ENCODE results near the gene HCRTR2.
"Not testable (repeated sequence)": the region's sequence is repeated elsewhere in the genome, so short reads cannot be mapped to it uniquely, and the experiment has no call there.

The HCRTR2 gene

DNA sequence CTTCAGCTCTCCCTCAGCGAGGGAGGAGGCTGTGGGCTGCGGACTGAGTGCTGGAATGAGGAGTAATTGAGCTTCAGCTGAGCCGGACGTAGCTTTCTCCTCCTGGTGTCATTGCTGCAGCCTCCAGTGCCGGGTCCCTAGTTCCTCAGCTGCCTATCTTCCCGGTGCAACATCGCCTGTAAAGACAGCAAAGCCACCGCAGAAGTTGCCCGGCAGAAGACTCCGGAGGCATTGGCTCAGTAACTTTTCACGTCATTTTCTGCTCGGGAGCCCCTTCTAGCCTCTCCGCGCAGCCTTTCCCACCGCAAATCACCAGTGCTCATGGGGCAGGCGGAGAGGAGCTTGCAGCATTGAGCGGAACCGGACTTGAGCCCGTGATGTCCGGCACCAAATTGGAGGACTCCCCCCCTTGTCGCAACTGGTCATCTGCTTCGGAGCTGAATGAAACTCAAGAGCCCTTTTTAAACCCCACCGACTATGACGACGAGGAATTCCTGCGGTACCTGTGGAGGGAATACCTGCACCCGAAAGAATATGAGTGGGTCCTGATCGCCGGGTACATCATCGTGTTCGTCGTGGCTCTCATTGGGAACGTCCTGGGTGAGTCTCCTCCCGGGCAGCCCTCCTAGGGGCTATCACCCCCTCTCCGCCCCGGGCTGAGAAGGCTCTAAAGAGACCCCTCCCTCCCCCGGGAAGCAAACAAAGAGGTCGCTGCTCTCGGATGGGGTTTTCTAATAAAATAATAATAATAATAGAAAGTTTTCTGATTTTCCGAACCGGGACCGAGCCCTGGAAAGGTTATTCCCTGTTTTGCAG is at the start of gene HCRTR2:
HCRTR2 (plus strand) TSS at position 305 of the 816 bp plus-strand sequence; CDS start at position 378, 73 bp downstream.
- DNase-seq (ENCODE audit: low read depth): no peak

DNA sequence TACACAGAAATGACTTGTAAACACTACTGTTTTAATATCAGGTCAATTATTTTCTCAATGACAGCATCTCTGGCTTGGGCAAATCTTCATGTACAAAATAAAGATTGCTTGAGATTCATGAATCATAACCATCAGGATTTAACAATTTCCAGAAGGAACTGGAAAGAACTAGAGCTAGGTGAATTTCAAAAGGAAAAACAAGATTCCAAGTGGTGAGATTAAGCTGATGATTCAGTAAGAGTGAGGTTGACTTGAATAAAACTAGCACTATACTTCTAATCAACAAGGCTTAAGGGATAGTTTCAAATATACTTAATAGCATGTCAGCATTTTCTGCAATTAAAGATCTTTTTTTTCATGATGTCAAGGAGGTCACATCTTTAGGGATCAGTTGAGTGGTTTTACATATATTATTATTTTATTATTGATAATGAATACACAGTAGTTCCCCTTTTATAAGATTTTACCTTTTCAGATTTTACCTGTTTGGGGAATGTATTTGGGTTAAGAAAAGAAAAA is 43.5 kb upstream of the HCRTR2 start:
- DNase-seq (ENCODE audit: low read depth): peak; percentile 15

DNA sequence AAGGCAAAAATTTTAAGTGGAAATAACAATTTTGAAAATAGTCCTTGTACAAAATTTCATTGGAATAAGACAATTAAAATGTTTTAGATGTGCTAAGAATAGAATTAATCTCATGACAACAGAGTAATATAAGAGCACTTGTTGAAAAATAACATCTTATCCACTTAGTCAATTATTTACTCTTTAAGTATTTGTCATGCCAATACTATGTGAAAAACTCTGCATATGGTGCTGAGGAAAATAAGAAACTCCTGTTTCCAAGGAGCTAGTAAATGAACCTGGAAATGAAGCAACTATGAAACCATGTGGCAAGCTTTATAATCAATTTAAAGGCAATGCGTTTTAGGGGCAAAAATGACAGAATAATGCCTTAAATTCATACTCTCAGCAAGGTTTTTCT is 42.7 kb upstream of the HCRTR2 start:
- no peak for DNase-seq (ENCODE audit: low read depth)

DNA sequence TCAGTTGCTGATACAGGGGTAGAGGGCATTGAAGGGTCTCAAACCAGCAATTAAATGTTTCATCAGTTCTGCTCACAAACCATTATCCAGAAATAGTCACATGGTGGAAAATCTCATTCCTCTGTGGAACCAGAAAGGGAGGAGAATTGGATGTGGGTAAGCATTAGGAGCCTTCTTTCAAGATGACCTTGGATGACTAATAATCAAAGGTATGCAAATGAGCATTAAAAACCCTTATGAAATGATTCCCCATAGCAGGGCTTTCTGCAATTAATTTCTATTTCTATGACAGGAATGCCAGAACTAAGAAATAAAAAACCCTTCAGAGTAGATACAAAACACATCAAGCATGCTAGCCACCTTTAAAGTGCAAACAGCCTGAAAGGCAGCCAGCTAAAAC is 37.4 kb upstream of the HCRTR2 start:
- peak; percentile 45 for DNase-seq (ENCODE audit: low read depth)

DNA sequence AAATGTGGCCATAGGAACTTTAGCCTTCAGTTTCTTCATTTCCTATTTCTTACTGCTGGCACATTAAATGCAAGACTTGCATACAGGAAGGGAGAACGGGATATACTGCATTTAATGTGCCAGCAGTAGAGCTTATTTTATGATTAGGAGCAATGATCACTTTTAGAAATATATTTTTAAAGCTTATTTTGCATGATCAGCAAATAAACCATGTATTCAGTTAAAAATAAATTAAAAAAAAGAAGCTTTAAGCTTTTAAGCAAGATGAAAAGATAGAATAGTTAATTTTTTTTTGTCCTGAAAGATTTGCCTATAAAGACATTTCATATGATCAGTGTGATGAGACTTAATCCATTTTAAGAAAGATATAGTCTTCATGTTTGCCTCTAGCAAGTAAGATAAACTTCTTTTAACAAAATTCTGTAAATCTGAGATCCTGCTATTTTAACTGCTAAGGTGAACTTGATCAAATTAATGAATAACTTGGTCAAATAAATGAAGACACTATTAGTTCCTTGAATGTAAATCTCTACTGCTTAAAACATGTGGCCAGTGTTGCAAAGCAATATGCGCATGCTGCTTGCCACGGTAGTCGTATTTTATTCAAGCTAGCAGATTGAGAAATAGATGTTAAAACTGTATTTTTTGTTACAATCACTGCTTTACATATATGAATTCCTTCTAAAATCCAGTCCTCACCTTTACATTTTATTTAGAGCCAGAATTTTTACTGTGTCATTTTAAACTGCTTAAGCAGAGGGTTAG is 36.2 kb upstream of the HCRTR2 start:
- no peak for DNase-seq (ENCODE audit: low read depth)

DNA sequence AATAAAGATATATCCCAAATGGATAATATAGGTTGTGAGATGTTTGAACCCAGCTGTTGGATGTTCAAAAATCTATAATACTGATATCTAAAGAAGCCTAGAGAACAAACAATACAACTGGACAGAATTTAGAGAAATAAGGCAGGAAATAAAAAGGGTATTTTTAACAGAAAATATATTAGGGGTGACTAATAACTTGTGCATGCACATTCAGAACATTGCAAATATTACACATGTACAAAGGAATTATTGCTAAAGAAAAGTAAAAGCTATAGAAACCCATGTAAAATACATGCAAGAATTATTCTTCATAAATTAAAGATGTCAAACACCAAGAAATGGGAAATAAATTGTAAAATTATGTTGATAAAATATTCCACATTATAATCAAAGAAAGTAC is 32.7 kb upstream of the HCRTR2 start:
- DNase-seq (ENCODE audit: low read depth): peak; percentile 17

DNA sequence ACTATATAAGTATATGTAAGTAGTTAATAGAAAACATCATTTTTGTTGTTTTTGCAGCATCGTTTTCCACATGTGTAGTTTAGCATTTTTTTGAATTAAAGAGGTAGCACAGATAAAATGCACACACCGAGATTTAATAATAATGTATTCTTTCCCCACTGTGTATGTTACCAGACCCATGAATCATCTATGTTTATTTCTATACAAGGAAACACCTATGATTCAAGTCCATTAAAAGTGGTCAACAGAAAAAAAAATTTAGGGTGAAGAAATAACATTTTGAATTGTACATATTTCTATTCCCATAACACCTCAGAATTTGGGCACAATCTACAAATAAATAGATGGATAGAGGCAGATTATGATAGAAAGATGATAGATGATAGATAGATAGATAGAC is 31.7 kb upstream of the HCRTR2 start:
- no peak for DNase-seq (ENCODE audit: low read depth)

DNA sequence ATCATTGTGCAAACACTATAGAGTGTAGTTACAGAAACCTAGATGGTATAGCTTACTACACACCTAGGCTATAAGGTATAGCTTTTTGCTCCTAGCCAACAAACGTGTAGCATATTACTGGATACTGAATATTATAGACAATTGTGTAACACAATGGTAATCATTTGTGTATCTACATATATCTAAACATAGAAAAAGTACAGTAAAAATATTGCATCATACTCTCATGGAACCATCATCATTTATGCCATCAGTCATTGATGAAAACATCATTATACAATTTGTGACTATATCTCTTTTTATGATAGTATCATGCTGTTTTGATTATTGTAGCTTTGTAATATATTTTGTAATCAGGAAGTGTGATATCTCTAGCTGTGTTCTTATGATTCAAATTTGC is 21.0 kb upstream of the HCRTR2 start:
- no peak for DNase-seq (ENCODE audit: low read depth)

DNA sequence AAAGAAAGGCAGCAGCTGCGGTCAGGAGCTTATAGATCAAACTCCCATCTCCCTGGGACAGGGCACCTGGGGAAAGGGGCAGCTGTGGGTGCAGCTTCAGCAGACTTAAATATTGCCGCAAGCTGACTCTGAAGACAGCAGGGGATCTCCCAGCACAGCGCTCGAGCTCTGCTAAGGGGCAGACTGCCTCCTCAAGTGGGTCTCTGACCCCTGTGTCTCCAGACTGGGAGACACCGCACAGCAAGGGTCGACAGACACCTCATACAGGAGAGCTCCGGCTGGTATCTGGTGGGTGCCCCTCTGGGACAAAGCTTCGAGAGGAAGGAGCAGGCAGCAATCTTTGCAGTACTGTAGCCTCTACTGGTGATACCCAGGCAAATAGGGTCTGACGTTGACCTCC is 15.5 kb upstream of the HCRTR2 start:
- DNase-seq (ENCODE audit: low read depth): not testable (repeated sequence)

DNA sequence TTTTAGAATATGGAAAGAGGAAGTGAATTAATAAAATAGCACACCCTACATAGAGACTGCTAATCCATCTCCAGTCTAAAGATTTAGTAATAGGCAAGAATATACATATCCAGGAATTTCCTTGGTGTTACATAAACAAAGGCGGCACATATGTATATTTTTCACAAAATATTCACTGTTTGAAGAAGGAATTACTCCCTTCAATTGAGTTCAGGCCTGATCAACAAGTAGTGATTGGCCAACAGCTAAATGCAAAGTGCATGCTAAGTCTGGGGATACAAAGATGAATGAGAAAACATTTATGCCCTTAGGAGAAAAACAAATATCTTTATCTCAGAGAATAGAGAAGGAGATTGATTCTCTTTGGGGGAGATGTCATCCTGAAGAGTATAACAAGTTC is 6.5 kb upstream of the HCRTR2 start:
- no peak for DNase-seq (ENCODE audit: low read depth)

DNA sequence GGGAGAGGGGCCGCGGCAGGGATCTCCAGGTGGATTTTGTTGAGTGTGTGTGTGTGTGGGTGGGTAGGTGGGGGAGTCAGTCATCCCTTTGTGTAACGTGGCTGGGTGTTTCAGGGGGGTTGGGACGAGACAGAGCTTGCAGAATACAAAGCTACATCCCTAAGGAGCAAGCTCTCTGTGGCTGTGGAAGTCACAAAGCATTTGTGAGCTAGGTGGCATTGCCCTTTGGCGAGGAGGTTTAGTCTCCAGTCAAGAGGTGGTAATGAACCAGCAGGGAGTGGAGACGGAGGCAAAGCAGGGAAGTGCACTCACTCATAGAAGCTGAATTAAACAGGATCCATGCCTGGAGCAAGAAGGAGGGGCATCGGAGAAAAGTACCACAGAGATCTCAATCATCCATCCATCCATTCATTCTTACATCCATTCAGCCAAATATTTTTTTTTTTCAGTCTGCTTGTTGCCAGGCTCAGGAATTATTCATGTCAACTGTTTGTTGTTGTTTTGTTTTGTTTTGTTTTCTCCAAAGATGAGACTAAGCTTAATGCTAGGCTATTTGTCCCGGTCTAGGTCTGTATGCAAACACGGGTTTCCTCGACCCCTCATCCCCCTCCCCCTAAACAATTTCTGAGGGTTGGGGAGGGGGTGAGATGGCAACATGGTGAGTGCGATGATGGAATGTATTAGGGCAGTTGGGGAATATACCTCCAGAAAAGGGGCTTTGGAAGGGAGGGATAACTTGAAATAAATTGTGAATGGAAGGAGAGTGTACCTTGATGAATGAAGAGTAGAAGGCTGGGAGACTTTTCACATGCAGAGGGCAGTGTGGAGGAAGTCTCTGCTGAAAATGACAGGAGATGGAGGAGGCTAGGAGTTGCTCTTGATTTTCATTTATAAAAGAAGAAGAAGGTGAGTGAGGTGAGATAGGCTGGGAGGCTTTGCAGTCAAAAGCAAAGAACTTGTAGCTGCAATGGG is 1.0 kb downstream of the HCRTR2 start:
- no peak for DNase-seq (ENCODE audit: low read depth)

DNA sequence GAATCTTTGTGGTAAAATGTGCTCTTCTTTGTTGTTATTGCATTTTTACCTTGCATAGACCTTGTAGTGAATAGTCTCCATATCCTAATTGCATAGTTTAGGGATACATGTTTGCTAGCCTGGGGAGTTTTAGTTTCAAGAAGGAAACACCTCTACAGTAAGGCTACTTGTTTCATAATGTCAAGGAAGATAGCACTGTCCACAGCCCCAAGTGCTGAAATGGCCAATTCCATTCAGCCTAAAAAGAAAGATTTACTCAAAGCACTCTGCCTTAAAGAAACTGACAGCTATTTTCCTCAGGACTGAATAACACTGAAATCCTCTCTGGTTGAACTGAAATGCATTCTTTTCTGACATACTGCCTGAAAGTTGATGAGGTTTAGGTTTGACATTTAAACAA is 2.6 kb downstream of the HCRTR2 start:
- peak; percentile 51 for DNase-seq (ENCODE audit: low read depth)

DNA sequence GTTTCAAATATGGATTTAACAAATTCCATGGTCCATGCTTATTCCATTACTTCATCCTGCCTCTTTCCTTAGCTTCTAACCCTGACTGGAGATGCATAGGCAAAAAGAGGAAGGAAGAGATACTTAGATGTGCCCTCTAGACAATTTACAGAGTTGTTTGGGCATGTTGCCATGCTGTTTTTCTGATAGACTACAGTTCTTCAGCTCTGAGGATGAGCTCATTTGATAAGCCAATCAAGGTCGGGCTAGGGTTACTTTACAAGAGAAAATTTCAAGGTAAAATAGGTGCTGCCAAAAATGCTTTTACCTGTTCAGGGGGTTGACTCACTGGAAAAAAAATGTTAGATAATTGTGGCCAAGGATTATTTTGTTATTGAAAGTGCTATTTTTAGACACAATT is 5.9 kb downstream of the HCRTR2 start:
- DNase-seq (ENCODE audit: low read depth): no peak

DNA sequence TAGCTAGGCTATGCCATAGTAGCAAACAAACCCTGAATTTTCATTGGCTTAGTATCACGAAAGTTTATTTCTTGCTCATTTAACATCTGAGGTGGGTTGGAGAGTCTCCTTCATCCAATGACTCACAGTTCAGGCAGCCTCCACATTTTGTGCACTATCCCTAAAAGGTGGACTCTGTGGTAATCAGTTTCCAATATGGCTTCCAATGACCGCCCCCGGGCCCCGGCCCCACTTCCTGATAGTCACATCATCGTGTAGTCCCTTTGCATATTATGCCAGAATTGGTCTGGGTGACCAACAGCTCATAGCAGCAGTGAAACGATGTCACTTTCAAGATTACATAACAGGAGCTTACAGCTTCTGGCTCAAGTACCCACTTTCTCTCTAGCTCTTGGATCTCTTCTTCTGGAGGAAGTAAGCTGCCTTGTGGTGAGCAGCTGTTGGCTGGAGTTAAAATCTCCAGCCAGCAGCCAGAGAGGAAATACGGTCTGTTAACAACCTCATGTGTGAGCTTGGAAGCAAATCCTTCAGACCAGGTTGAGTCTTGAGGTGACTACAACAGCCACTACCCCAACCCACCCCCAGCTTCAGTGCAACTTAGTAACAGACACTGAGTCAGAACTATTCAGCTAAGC is 7.8 kb downstream of the HCRTR2 start:
- DNase-seq (ENCODE audit: low read depth): no peak

DNA sequence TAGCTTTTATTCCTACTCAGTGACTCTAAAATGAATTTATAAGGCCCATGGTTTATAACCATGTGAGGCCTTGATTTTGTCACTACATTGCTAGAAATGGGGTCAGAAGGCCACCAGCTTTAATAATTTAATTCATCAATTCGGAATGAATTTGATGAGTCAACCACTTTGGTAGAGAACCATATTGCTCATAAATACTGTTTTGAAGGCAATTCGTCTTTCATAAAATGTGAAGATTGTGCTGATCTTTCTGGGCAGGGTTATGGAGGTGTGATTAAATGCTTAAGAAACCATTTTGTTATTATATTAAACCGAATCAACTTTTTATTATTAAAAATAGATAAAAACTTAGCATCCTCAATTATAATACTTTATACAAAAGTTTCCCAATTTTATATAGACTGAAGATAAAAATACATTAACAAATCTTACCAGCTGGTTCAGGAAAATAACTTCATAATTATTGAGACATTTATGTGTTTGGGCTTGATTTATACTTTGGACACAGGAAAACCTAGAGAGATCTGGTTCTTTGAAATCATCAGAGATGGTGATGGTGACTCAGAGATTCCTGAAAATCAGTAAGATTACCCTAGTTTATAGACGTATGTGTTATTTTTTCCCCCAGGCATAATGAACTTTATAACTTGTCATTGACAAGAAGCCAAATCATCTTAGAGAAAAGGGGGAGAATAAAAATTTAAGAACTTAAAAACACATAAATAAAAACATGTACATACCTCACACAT is 10.6 kb downstream of the HCRTR2 start:
- DNase-seq (ENCODE audit: low read depth): no peak

DNA sequence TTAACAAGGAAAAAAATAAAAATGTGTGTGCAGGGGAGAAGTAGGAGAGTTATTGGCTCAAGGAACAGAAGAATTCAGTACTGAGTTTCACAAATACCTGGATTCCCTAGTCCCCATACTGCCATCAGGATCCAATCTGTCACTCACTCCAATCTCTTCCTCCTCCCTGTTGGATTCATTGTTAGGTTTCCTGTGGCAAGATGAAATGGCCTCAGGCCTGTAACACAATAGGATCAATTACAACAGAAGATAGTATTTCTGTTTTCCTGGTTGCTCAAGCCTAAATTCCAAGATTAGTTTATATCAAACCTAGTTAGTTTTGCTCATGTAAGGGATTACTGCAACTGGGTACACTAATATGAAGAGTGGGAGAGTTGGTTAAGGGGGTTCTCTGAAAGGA is 24.4 kb downstream of the HCRTR2 start:
- DNase-seq (ENCODE audit: low read depth): no peak

DNA sequence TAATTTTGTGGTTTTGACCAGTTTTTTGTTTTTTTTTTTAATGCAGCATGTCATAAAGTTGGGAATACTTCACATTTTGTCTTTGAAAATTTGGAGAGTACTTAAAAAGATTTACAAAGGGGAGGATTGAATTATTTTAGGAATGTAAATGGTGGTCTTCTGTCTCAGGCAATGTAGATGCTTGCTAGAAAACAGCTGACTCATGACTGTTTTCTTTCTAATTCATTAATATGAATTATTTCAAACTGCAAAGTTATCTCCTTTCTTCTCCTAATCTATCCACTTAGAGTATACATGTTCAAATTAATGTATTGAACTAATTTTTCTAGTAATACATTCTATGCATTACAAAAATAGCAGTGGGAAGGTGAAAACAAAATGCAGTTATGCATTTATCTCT is 24.9 kb downstream of the HCRTR2 start:
- no peak for DNase-seq (ENCODE audit: low read depth)

DNA sequence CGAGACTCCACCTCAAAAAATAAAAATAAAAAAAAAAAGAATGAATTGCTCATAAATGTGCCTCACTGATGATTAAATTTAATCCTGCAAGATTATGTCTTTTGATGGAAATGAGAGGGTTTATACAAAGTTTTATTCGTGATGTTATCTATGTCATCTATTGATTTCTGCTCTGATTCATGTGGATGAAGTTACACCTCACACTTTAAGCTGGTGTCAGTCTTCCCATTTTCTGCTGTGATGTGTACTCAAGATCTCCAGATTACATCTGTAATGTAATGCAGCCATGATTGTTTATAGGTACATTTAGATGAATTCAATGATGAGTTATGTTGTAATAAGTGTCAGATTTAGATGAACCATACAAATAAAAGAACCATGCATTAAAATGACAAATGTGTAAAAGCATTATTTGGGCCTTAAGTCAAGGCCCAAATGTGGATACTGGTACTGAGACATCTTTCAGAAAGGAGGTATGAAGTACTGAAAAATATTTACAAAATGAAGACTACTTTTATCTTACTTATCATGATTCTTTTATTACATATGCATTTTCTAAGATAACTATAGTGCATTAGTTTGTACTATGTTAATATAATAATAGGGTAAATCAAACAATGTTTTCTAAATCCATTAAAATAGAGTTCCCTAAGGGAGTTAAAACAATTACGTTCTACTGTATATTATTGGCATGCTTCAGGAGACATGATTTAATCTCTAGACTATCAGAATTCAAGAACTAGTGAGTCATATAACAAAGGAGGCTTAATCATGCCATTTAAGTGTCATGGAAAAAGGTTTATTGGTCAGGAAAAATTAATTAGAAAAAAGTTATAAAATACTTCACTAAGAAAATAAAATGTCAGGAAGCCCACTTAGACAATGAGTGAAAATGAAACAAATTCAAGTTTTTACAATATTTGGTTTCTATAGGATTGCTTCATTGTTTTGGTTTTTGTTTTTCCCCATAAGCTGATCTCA is 34.5 kb downstream of the HCRTR2 start:
- DNase-seq (ENCODE audit: low read depth): no peak

DNA sequence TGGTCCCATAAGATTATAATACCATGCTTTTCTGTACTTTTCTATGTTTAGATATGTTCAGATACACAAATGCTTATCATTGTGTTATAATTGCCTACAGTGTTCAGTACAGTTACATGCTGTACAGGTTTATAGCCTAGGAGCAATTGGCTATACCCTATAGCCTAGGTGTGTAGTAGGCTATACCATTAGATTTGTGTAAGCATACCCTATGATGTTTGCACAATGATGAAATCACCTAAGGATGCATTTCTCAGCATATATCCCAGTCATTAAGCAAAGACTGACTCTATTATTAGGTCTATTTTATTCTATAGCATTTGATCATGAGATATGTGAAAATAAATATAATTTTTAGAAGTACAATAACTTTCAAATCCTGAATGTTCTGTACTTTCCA is 36.6 kb downstream of the HCRTR2 start:
- no peak for DNase-seq (ENCODE audit: low read depth)

DNA sequence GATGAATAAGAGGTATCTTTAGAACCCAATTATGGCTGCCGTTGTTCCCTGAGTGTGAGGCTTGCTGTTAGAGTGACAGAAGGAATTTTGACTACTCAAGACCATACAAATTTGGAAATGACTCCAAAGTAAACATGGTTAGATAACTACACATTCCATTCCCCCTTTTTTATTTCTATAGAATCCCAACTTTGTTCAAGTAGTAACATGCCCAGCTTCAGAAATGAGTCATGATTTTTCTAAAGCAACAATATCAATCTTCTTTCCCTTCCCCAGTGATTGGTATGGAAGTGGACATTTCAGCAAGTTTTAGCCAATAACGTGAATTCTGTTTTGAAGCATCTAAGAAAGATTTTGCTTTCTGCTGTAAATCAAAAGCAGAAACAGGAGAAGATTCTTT is 37.8 kb downstream of the HCRTR2 start:
- peak; percentile 28 for DNase-seq (ENCODE audit: low read depth)
